OCI-LY1 (cell line): ENCODE data around the gene TRIO.

Experiments
- H2AFZ ChIP-seq: fragments of 200-600 bp; sonication (generic), shearing (Covaris generic); 2 replicates; pipeline ENCODE4 v1.6.0; 2014; ENCODE audit warnings: antibody characterized with exemption, mild to moderate bottlenecking, low read length
- H3F3A ChIP-seq: fragments of 200-600 bp; sonication (generic), shearing (Covaris generic); 2 replicates; pipeline ENCODE4 v1.6.0; 2014; ENCODE audit warnings: mild to moderate bottlenecking, antibody characterized with exemption, low read length, moderate library complexity; ENCODE audit not compliant: insufficient read depth
- H3K27ac ChIP-seq: fragments of 200-600 bp; sonication (generic); 2 replicates; pipeline ENCODE4 v1.5.1; 2014; ENCODE audit warnings: low read length, mixed run types, mild to moderate bottlenecking, low read depth; ENCODE audit not compliant: poor library complexity, severe bottlenecking
- H3K27me3 ChIP-seq: fragments of 200-600 bp; sonication (generic); 2 replicates; pipeline ENCODE4 v1.6.0; 2014; ENCODE audit warnings: antibody characterized with exemption, mild to moderate bottlenecking, low read length, moderate library complexity; ENCODE audit not compliant: insufficient read depth
- H3K36me3 ChIP-seq: fragments of 200-600 bp; sonication (generic); 2 replicates; pipeline ENCODE4 v1.6.1; 2014; ENCODE audit warnings: mild to moderate bottlenecking, antibody characterized with exemption, low read length, moderate library complexity, mixed read lengths; ENCODE audit not compliant: insufficient read depth
- H3K4me1 ChIP-seq: fragments of 200-600 bp; sonication (generic); 2 replicates; pipeline ENCODE4 v1.5.1; 2014; ENCODE audit warnings: mild to moderate bottlenecking, low read length, moderate library complexity; ENCODE audit not compliant: insufficient read depth, severe bottlenecking
- H3K4me2 ChIP-seq: fragments of 200-600 bp; sonication (generic), shearing (Covaris generic); 2 replicates; pipeline ENCODE4 v1.6.1; 2014; ENCODE audit warnings: low read length
- H3K4me3 ChIP-seq: fragments of 200-600 bp; sonication (generic); 2 replicates; pipeline ENCODE4 v1.5.1; 2014; ENCODE audit warnings: low read length, low read depth, mild to moderate bottlenecking, mixed read lengths; ENCODE audit not compliant: poor library complexity, severe bottlenecking
- H3K79me2 ChIP-seq: fragments of 200-600 bp; shearing (Covaris generic); 2 replicates; pipeline ENCODE4 v1.6.1; 2016; ENCODE audit warnings: mixed run types, low read length, mixed read lengths; ENCODE audit not compliant: insufficient read depth
- H3K9ac ChIP-seq: fragments of 200-600 bp; sonication (generic), shearing (Covaris generic); 2 replicates; pipeline ENCODE4 v1.6.1; 2014; ENCODE audit warnings: mild to moderate bottlenecking, low read length, mixed read lengths
- H3K9me2 ChIP-seq: fragments of 200-600 bp; sonication (generic), shearing (Covaris generic); 2 replicates; pipeline ENCODE4 v1.6.1; 2014; ENCODE audit warnings: low read depth, mild to moderate bottlenecking, low read length, mixed read lengths
- H3K9me3 ChIP-seq: fragments of 200-600 bp; shearing (Covaris generic); 2 replicates; pipeline ENCODE4 v1.6.1; 2014; ENCODE audit warnings: low read length, mixed read lengths
- H4K20me1 ChIP-seq: fragments of 200-600 bp; sonication (generic), shearing (Covaris generic); 2 replicates; pipeline ENCODE4 v1.6.0; 2016; ENCODE audit warnings: mild to moderate bottlenecking, low read length; ENCODE audit not compliant: insufficient read depth
- EZH2 ChIP-seq: fragments of 200-600 bp; sonication (generic), shearing (Covaris generic); IDR thresholded peaks from 2 replicates; pipeline ENCODE4 v1.8.0; 2017; ENCODE audit warnings: borderline replicate concordance, mixed run types, mild to moderate bottlenecking, antibody characterized with exemption, low read length, moderate library complexity, mixed read lengths
- TF ChIP-seq, protein P1 (sequence below): fragments of 200-600 bp; sonication (generic), shearing (Covaris generic); IDR thresholded peaks from 2 replicates; pipeline ENCODE4 v1.5.1; 2017; ENCODE audit warnings: mild to moderate bottlenecking, antibody characterized with exemption, low read length, moderate library complexity, mixed read lengths

TRIO gene

DNA sequence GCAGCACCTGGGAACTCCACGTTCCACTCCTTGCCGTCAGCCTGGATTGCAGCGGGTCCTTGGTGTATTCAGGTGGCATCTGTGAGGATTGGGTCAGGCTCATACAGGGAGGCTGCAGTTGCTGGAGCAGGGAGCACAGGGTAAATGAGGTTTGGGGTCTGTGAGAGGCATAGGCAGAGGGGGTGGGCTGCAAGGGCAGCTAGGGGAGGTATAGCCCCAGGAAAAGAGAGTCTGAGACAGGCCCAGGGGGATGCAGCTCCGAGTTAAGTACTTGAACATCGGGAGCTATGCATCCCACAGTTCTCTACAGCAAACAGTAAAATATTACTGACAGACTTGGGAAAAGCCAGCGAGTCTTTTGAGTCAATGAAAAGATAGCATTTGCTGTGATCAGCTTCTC lies 101.6 kb downstream of the TRIO start:
- no peaks in the 10 kb centered on the region for H3K4me1 ChIP-seq
- H3K27me3 ChIP-seq, result no peaks in the 10 kb centered on the region
- H3K9me2 ChIP-seq, result no peaks in the 10 kb centered on the region
- H4K20me1 ChIP-seq, result no peaks in the 10 kb centered on the region
- H3F3A ChIP-seq, result no peaks in the 10 kb centered on the region
- H3K9ac ChIP-seq, result no peak overlapping the region
- no peak for TF ChIP-seq EZH2
- TF ChIP-seq, protein P1, sequence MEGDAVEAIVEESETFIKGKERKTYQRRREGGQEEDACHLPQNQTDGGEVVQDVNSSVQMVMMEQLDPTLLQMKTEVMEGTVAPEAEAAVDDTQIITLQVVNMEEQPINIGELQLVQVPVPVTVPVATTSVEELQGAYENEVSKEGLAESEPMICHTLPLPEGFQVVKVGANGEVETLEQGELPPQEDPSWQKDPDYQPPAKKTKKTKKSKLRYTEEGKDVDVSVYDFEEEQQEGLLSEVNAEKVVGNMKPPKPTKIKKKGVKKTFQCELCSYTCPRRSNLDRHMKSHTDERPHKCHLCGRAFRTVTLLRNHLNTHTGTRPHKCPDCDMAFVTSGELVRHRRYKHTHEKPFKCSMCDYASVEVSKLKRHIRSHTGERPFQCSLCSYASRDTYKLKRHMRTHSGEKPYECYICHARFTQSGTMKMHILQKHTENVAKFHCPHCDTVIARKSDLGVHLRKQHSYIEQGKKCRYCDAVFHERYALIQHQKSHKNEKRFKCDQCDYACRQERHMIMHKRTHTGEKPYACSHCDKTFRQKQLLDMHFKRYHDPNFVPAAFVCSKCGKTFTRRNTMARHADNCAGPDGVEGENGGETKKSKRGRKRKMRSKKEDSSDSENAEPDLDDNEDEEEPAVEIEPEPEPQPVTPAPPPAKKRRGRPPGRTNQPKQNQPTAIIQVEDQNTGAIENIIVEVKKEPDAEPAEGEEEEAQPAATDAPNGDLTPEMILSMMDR, result no peak
- no peaks in the 10 kb centered on the region for H3K79me2 ChIP-seq
- H3K4me3 ChIP-seq, result no peak overlapping the region
- no peak overlapping the region for H2AFZ ChIP-seq
- no peaks in the 10 kb centered on the region for H3K9me3 ChIP-seq
- no peaks in the 10 kb centered on the region for H3K36me3 ChIP-seq
- no peak overlapping the region for H3K4me2 ChIP-seq
- no peak overlapping the region for H3K27ac ChIP-seq

DNA sequence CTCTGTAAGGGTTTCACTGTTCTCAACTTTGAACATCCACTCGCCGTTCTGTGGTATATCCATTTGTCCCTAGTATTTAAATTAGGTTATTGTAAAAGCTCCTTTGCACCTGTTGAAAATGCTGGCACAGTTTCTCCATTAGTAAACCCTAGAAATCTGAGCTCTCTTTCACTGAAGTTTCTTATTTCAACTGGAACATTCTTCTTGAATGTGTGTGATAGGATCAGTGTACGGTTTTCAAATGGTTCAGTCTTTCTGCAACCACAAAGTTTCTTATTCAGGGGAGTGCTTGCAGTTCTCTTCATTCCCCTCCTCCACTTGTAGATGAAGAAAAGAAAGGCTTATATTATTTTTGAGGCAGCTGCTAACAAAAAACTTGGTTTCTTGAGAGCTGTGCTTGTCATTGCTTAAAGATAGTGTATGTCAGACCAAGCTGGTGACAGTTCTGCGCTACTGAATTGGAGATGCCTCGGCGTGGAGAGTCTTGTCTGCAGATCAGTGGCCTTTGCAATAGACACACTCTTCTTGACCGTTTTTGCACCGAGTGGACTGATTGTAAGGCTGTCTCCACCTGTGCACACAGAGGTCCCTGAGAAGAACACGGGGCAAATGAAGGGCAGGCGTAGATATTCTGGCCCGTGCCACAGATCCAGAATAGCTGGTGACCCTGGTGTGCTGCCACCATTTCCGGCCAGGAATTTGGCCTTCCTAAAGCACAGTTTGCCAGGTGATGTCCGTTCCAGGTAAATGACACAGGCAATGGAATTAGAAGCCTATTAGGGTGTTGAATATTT lies 102.2 kb downstream of the TRIO start:
- Histone ChIP-seq H3K9ac (no peak overlapping the region), H3K4me2 (no peak overlapping the region), H3K4me3 (no peak overlapping the region), H3K4me1 (no peaks in the 10 kb centered on the region), H3K79me2 (no peaks in the 10 kb centered on the region), H3K27me3 (no peaks in the 10 kb centered on the region), H3F3A (no peaks in the 10 kb centered on the region), H2AFZ (no peak overlapping the region), H3K9me3 (no peaks in the 10 kb centered on the region), H4K20me1 (no peaks in the 10 kb centered on the region), H3K27ac (no peak overlapping the region), H3K36me3 (no peaks in the 10 kb centered on the region), H3K9me2 (no peaks in the 10 kb centered on the region)
- TF ChIP-seq, protein P1, result no peak
- TF ChIP-seq EZH2, result no peak

DNA sequence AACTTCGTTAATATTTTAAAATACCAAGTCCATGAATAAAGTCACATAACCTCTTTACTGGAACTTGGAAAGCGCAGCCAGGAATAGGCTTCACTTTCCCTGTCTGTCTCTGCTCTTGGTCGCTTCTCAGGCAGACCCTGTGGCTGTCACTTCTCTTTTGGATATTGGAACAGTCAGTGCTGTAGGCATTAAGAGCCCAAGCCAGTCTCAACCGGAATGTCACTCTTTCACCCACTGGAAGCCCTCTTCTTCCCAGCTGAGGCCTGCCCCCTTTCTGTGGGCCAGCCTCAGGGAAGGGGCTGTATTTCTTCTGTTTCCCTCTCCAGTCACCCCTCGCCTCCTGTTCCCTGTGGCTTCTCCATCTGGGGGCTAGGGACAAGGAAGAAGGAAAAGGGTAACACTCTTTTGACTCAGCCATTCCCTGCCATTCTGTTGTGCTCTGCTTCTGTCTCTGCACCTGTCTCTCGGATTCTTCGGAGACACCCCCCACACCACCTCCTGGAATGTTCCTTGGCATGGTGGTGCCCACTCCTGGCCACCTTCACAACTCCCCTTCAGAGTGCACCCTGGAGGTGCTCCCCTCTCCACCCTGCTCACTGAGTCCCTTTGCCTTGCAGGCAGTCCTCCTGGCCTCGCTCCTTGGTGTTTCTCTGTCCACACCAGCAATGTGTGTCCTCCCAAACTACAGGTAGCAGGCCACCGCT lies 103.4 kb downstream of the TRIO start:
- Histone ChIP-seq H3K79me2 (no peaks in the 10 kb centered on the region), H3K4me1 (no peaks in the 10 kb centered on the region)

More for the DNA sequence above, 103.4 kb downstream of the TRIO start:
- H3K36me3 ChIP-seq, result no peaks in the 10 kb centered on the region
- H3K4me3 ChIP-seq, result no peak overlapping the region
- no peak overlapping the region for H3K27ac ChIP-seq
- no peaks in the 10 kb centered on the region for H3K9me2 ChIP-seq
- H3K27me3 ChIP-seq, result no peaks in the 10 kb centered on the region
- H4K20me1 ChIP-seq, result no peaks in the 10 kb centered on the region
- H3K9ac ChIP-seq, result no peak overlapping the region
- H3K9me3 ChIP-seq, result no peaks in the 10 kb centered on the region
- H3F3A ChIP-seq, result no peaks in the 10 kb centered on the region
- no peak for TF ChIP-seq EZH2
- TF ChIP-seq, protein P1, result no peak
- H3K4me2 ChIP-seq, result no peak overlapping the region
- no peak overlapping the region for H2AFZ ChIP-seq
